ENCODE measurements around the gene LOXL3.

Gene LOXL3

GRCh38 chr2:74560591-74560990 lies 6.8 kb upstream of the LOXL3 start:
- no peak overlapping the region for H3K9ac ChIP-seq (ENCODE audit: insufficient read length, low read depth)
- DNase-seq (ENCODE audit: low read depth, low spot score): no peak
- peaks cover 11% of the 10 kb centered on the region for H3K27me3 ChIP-seq (ENCODE audit: insufficient read depth, insufficient read length)
- no peak overlapping the region for H3K4me3 ChIP-seq (ENCODE audit: insufficient read length, low read depth)
- H3K36me3 ChIP-seq (ENCODE audit: insufficient read depth, insufficient read length, low read length): peaks cover 12% of the 10 kb centered on the region
- TF ChIP-seq ZNF274 (IDR thresholded peaks at IDR 0.05; ENCODE audit: low read depth, low read length) (no peak), SUZ12 (IDR thresholded peaks at IDR 0.05; ENCODE audit: extremely low read depth, insufficient read depth, insufficient read length) (no peak), YY1 (IDR thresholded peaks at IDR 0.05; ENCODE audit: insufficient read depth, insufficient read length) (no peak)
- no peaks in the 10 kb centered on the region for H3K9me3 ChIP-seq (ENCODE audit: insufficient read depth, low read length)
- peaks cover 6% of the 10 kb centered on the region for H3K4me1 ChIP-seq (ENCODE audit: insufficient read depth, insufficient read length)

DNA sequence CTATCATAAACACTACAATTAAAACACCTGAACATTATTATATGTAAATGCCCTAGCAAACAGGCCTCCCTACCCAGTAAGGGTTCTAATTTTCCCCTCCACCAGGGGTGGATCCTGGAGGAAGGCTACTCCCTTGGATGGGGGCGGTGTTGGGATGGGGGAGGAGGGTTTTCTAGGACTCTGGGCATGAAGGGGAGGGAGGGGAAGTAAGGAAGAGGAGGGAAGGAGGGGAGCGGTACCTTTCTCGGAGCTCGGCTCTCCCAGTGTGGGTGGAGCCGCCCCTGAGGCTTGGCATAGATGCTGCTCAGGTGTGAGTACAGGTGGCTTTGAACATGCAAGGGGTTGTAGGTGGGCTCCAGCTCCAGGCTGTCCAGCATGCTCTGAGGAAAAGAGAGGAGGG lies 6.2 kb upstream of the LOXL3 start:
- no peak for DNase-seq (ENCODE audit: low read depth, low spot score)
- no peak overlapping the region for H3K4me3 ChIP-seq (ENCODE audit: insufficient read length, low read depth)
- TF ChIP-seq ZNF274 (IDR thresholded peaks at IDR 0.05; ENCODE audit: low read depth, low read length) (no peak), SUZ12 (IDR thresholded peaks at IDR 0.05; ENCODE audit: extremely low read depth, insufficient read depth, insufficient read length) (no peak), YY1 (IDR thresholded peaks at IDR 0.05; ENCODE audit: insufficient read depth, insufficient read length) (no peak)
- H3K36me3 ChIP-seq (ENCODE audit: insufficient read depth, insufficient read length, low read length): peaks cover 12% of the 10 kb centered on the region
- peaks cover 9% of the 10 kb centered on the region for H3K4me1 ChIP-seq (ENCODE audit: insufficient read depth, insufficient read length)
- H3K27me3 ChIP-seq (ENCODE audit: insufficient read depth, insufficient read length): peaks cover 17% of the 10 kb centered on the region
- H3K9me3 ChIP-seq (ENCODE audit: insufficient read depth, low read length): no peaks in the 10 kb centered on the region
- H3K9ac ChIP-seq (ENCODE audit: insufficient read length, low read depth): no peak overlapping the region

DNA sequence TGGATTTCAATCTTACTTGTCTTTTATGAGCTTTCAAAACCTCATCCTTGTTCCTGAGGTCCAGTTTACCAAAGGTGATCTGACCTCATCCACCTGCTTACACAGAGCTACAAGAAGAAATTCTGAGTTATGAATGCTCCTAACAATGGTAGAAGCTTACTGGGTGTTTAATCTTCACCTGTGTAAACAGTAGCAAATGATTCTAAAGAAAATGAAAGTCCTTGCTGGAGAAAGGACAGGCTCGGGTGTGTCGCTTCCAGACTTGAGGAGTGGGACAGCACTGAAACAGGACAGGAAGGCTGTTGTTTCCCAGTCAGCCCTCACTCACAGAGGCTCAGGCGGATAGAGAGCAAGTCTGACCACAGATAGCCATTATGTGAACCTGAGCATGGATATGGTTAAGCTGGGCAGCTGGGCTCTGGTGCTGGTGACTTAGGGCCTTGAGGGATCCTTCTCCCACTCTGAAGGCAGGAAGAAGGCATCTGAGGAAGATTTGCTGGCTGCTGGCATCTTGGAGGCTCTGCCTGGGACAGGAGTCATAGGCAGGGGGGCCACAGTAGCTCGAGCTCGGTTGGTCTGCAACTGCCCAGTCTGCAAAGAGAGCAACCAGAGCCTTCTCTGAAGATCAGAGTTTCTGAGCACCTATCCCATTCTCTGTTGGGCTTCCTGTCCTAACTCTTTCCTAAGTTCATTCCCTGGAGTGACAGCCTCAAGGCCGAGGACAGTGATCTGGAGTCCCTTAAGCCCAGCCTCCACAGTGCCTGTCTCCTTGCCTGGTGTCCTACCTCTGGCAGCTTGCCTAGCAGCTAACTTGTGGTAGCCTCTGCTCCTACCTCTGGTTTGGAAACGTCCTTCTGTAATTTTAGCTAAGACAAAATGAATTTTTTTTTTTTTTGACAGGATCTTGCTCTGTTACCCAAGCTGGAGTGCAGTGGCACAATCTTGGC lies 4.8 kb upstream of the LOXL3 start:
- H3K9me3 ChIP-seq (ENCODE audit: insufficient read depth, low read length): no peaks in the 10 kb centered on the region
- peaks cover 9% of the 10 kb centered on the region for H3K4me1 ChIP-seq (ENCODE audit: insufficient read depth, insufficient read length)
- peaks cover 12% of the 10 kb centered on the region for H3K36me3 ChIP-seq (ENCODE audit: insufficient read depth, insufficient read length, low read length)
- no peak for TF ChIP-seq SUZ12 (IDR thresholded peaks at IDR 0.05; ENCODE audit: extremely low read depth, insufficient read depth, insufficient read length)
- TF ChIP-seq ZNF274 (IDR thresholded peaks at IDR 0.05; ENCODE audit: low read depth, low read length): no peak
- H3K9ac ChIP-seq (ENCODE audit: insufficient read length, low read depth): no peak overlapping the region
- peaks cover 20% of the 10 kb centered on the region for H3K27me3 ChIP-seq (ENCODE audit: insufficient read depth, insufficient read length)
- H3K4me3 ChIP-seq (ENCODE audit: insufficient read length, low read depth): no peak overlapping the region
- no peak for DNase-seq (ENCODE audit: low read depth, low spot score)

GRCh38 chr2:74556831-74557370 lies 3.2 kb upstream of the LOXL3 start:
- H3K27me3 ChIP-seq (ENCODE audit: insufficient read depth, insufficient read length): peaks cover 24% of the 10 kb centered on the region
- no peak overlapping the region for H3K9ac ChIP-seq (ENCODE audit: insufficient read length, low read depth)
- peaks cover 12% of the 10 kb centered on the region for H3K36me3 ChIP-seq (ENCODE audit: insufficient read depth, insufficient read length, low read length)
- no peak for DNase-seq (ENCODE audit: low read depth, low spot score)
- no peaks in the 10 kb centered on the region for H3K9me3 ChIP-seq (ENCODE audit: insufficient read depth, low read length)
- peaks cover 13% of the 10 kb centered on the region for H3K4me1 ChIP-seq (ENCODE audit: insufficient read depth, insufficient read length)
- TF ChIP-seq ZNF274 (IDR thresholded peaks at IDR 0.05; ENCODE audit: low read depth, low read length) (no peak), YY1 (IDR thresholded peaks at IDR 0.05; ENCODE audit: insufficient read depth, insufficient read length) (no peak), SUZ12 (IDR thresholded peaks at IDR 0.05; ENCODE audit: extremely low read depth, insufficient read depth, insufficient read length) (no peak)
- no peak overlapping the region for H3K4me3 ChIP-seq (ENCODE audit: insufficient read length, low read depth)

DNA sequence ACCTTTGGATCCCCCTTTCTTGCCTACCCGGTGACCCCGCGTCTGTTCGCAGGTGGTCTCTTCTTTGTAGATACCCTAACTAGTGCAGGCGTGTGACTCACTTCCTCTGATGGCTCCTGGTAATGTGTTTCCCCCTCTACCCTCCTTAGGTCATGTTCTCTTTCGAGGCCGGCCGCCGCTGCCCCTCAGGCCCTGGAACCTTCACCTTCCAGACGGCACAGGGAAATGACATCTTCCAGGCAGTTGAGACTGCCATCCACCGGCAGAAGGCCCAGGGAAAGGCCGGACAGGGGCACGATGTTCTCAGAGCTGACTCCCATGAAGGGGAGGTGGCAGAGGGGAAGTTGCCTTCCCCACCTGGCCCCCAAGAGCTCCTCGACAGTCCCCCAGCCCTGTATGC lies 2.4 kb upstream of the LOXL3 start:
- TF ChIP-seq SUZ12 (IDR thresholded peaks at IDR 0.05; ENCODE audit: extremely low read depth, insufficient read depth, insufficient read length): no peak
- TF ChIP-seq ZNF274 (IDR thresholded peaks at IDR 0.05; ENCODE audit: low read depth, low read length): no peak
- no peak for TF ChIP-seq YY1 (IDR thresholded peaks at IDR 0.05; ENCODE audit: insufficient read depth, insufficient read length)
- H3K9ac ChIP-seq (ENCODE audit: insufficient read length, low read depth): no peak overlapping the region
- peaks cover 12% of the 10 kb centered on the region for H3K36me3 ChIP-seq (ENCODE audit: insufficient read depth, insufficient read length, low read length)
- no peak overlapping the region for H3K4me3 ChIP-seq (ENCODE audit: insufficient read length, low read depth)
- H3K9me3 ChIP-seq (ENCODE audit: insufficient read depth, low read length): no peaks in the 10 kb centered on the region
- peaks cover 13% of the 10 kb centered on the region for H3K4me1 ChIP-seq (ENCODE audit: insufficient read depth, insufficient read length)
- DNase-seq (ENCODE audit: low read depth, low spot score): no peak
- peaks cover 27% of the 10 kb centered on the region for H3K27me3 ChIP-seq (ENCODE audit: insufficient read depth, insufficient read length)

DNA sequence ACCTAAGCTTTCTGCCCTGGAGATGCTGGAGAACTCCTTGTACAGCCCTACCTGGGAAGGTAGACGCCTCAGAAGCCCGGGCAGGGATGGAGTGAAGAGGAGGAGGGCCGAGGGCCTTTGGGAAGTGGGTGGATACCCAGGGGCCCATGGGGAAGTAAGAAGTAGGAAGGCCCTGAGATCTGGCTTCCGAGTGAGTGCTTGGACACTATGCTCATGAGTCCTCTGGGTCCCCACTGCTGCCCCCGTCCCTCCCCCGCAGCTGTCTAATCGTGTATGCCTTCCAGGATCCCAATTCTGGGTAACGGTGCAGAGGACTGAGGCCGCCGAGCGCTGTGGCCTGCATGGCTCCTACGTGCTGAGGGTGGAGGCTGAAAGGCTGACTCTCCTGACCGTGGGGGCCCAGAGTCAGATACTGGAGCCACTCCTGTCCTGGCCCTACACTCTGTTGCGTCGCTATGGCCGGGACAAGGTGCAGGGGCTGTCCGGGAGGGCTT lies 1.9 kb upstream of the LOXL3 start:
- H3K27me3 ChIP-seq (ENCODE audit: insufficient read depth, insufficient read length): peaks cover 31% of the 10 kb centered on the region
- no peak for DNase-seq (ENCODE audit: low read depth, low spot score)

More for the DNA sequence above, 1.9 kb upstream of the LOXL3 start:
- peaks cover 12% of the 10 kb centered on the region for H3K4me1 ChIP-seq (ENCODE audit: insufficient read depth, insufficient read length)
- H3K9me3 ChIP-seq (ENCODE audit: insufficient read depth, low read length): no peaks in the 10 kb centered on the region
- no peak for TF ChIP-seq YY1 (IDR thresholded peaks at IDR 0.05; ENCODE audit: insufficient read depth, insufficient read length)
- no peak for TF ChIP-seq ZNF274 (IDR thresholded peaks at IDR 0.05; ENCODE audit: low read depth, low read length)
- no peak for TF ChIP-seq SUZ12 (IDR thresholded peaks at IDR 0.05; ENCODE audit: extremely low read depth, insufficient read depth, insufficient read length)
- peak overlapping the region; percentile 76 for H3K9ac ChIP-seq (ENCODE audit: insufficient read length, low read depth)
- peak overlapping the region; percentile 82 for H3K4me3 ChIP-seq (ENCODE audit: insufficient read length, low read depth)
- peaks cover 12% of the 10 kb centered on the region for H3K36me3 ChIP-seq (ENCODE audit: insufficient read depth, insufficient read length, low read length)

Measured in NT2/D1 (cell line).